MM.1S (cell line): ENCODE measurements around the gene ATP6V1B1.

ENCODE experiments used
- CTCF ChIP-seq: fragments of 300-600 bp; sonication (generic); IDR thresholded peaks from 2 replicates; pipeline ENCODE4 v1.5.1; 2016; ENCODE audit warnings: antibody characterized with exemption, low read length, mixed read lengths
- EZH2 ChIP-seq: fragments of 300-600 bp; sonication (generic); optimal IDR thresholded peaks from 2 replicates; pipeline ENCODE3; 2017; ENCODE audit warnings: low read depth, mild to moderate bottlenecking, antibody characterized with exemption, low read length, mixed read lengths

- TF ChIP-seq CTCF, result no peak
- TF ChIP-seq EZH2, result no peak
Measured at GRCh38 chr2:70938586-70938950, 2.9 kb downstream of the ATP6V1B1 start.
